Measurements from ENCODE around the gene RNF26. TPM values are rescaled to one million over a fixed set of nuclear protein-coding genes. Genes with fewer than 3 reads are reported as not detected.
A peak's percentile ranks its signal among the peaks of the same experiment; 100 is the strongest.

The RNF26 gene
- total RNA-seq, 2 experiments from 2014 or later: 29.9 TPM

DNA sequence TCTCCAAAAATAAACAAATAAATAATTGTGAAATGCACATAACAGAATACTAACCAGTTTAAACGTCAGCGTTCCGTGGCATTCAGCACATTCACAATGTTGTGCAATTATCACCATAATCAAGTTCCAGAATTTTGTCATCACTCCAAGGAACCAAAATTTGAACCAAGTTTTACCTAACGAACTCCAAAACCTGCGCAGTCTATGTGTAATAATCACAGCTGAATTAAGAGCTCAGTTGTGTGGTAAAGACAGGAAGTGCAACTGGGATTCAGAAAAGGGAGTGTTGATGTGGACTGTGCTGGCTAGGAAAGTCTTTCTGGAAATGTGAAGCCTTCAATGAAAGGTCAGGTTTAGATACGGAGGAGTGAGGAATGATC, 12.0 kb upstream of the RNF26 start:
- H3K27me3 Mint-ChIP-seq: peaks cover 4% of the 10 kb centered on the region
- ATAC-seq: no peak
- CTCF ChIA-PET: interaction anchor here (0.5 to 6.2 kb wide), 25 partner anchors 10 to 980 kb away, joined by 3 to 69 read pairs (median 8); partner anchors contain the start of genes C1QTNF5, CBL, CD3D and NLRX1
- intact Hi-C loops (cut with DNase I, micrococcal nuclease): loop anchor here (2.0 to 5.0 kb wide), 4 partner anchors 115 to 325 kb away; partner anchors contain the start of genes CBL (in 1 of the 2), CENATAC (in 1 of the 2), DPAGT1 (in 1 of the 2) and HYOU1 (in 1 of the 2)
- POLR2A ChIA-PET: no interaction called here
- peaks cover 25% of the 10 kb centered on the region for H3K4me1 Mint-ChIP-seq
- no peaks in the 10 kb centered on the region for H3K36me3 Mint-ChIP-seq (ENCODE audit: low read depth)
- H3K4me3 Mint-ChIP-seq: no peak overlapping the region
- H3K9me3 Mint-ChIP-seq (ENCODE audit: low read depth): no peaks in the 10 kb centered on the region
- no peak for DNase-seq
- H3K27ac Mint-ChIP-seq: no peak overlapping the region

DNA sequence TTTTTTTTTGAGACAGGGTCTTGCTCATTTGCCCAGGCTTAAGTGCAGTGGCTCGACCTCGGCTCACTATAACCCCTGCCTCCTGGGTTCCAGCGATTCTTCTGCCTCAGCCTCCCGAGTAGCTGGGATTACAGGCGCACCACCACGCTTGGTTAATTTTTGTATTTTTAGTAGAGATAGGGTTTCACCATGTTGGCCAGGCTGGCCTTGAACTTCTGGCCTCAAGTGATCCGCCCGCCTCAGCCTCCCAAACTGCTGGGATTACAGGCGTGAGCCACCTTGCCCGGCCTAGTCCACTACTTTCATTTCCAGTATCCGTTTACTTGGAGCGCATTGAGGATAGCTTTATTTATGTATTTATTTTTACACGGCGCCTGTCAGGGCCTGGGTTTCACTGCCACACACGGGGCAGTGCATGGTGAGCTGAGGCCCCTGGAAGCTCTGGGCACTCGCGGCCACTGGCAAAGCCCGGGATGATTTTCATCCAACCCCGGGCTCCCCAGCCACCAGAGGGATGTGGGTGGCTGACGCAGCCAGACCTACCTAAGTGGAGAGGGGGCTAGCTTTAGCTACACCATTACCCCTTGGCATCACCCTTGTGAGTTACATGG, 11.3 kb upstream of the RNF26 start:
- no peaks in the 10 kb centered on the region for H3K9me3 Mint-ChIP-seq (ENCODE audit: low read depth)
- peaks cover 4% of the 10 kb centered on the region for H3K27me3 Mint-ChIP-seq
- CTCF ChIA-PET: interaction anchor here (0.5 to 6.2 kb wide), 39 partner anchors 9 to 981 kb away, joined by 3 to 69 read pairs (median 5); partner anchors contain the start of genes C1QTNF5, CBL, CD3D and NLRX1
- DNase-seq (no peak), ATAC-seq (no peak)
- H3K4me1 Mint-ChIP-seq: peaks cover 25% of the 10 kb centered on the region
- no peak overlapping the region for H3K4me3 Mint-ChIP-seq
- no peak overlapping the region for H3K27ac Mint-ChIP-seq
- H3K36me3 Mint-ChIP-seq (ENCODE audit: low read depth): no peaks in the 10 kb centered on the region
- intact Hi-C loops (cut with DNase I, micrococcal nuclease): loop anchor here (1.0 to 5.0 kb wide), 6 partner anchors 11 to 326 kb away; partner anchors contain the start of genes CBL (in 1 of the 2), CENATAC (in 1 of the 2), DPAGT1 (in 1 of the 2) and HYOU1 (in 1 of the 2)
- POLR2A ChIA-PET: no interaction called here

DNA sequence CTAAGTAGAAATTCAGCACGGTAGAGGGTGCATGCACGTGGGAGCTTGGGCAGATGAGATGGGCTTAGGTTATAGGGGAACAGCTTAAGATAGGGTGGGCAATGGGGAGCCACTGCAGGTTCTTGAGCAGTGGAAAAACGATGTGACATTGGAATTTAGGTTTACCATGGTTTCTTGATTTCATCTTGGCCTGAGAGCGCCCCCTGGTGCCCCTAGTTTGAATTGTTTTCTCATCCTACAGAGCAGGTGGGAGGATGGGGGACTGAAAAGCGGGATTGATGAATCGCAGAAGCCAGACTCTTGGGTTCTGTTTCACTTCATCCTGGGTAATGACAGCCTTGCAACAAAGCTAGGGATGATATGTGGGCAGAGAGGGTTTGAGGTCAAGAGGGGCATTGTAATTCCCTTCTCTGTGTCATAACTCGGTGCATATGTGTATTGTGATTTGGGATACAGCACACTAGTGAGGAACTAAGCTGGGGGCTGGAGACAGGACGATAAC, 10.7 kb upstream of the RNF26 start:
- ChIA-PET POLR2A (no interaction called here), CTCF (interaction anchor here (0.6 to 6.2 kb wide), 48 partner anchors 8 to 706 kb away, joined by 3 to 69 read pairs (median 4); partner anchors contain the start of genes C1QTNF5, CBL, NLRX1 and RNF26)
- DNase-seq (peak; percentile 90), ATAC-seq (peak; percentile 21)
- no peak overlapping the region for H3K27ac Mint-ChIP-seq
- H3K4me1 Mint-ChIP-seq: peaks cover 20% of the 10 kb centered on the region
- H3K36me3 Mint-ChIP-seq (ENCODE audit: low read depth): no peaks in the 10 kb centered on the region
- H3K27me3 Mint-ChIP-seq: peaks cover 3% of the 10 kb centered on the region
- intact Hi-C loops (cut with DNase I, micrococcal nuclease): loop anchor here (1.0 to 5.0 kb wide), 6 partner anchors 11 to 326 kb away; partner anchors contain the start of genes CBL (in 1 of the 2), CENATAC (in 1 of the 2), DPAGT1 (in 1 of the 2) and HYOU1 (in 1 of the 2)
- no peaks in the 10 kb centered on the region for H3K9me3 Mint-ChIP-seq (ENCODE audit: low read depth)
- no peak overlapping the region for H3K4me3 Mint-ChIP-seq

DNA sequence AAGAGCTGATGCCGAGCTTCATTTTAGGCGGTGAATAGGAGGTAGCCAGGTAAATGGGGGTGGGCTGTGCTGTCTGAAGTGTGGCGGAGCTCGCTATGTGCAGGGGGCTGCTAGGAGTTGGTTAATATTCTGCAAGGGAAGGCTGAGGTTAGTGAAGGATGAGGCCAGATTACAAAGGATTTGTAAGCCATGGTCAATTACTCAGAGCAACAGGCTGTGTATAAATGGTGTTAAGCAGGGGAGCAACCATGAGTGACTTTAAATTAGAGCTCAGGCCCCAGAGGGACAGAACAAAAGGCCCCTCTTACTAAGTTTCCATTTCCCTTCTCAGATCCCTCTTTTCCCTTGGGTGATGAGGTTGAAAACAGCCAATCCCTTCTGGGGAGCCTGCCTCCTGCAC, 10.1 kb upstream of the RNF26 start:
- H3K9me3 Mint-ChIP-seq (ENCODE audit: low read depth): no peaks in the 10 kb centered on the region
- DNase-seq: no peak
- H3K36me3 Mint-ChIP-seq (ENCODE audit: low read depth): no peaks in the 10 kb centered on the region
- intact Hi-C loops (cut with DNase I, micrococcal nuclease): loop anchor here (5.0 kb wide), 2 partner anchors 117 to 327 kb away; partner anchors contain the start of genes CBL (in 1 of the 2) and CENATAC (in 1 of the 2)
- H3K4me3 Mint-ChIP-seq: no peak overlapping the region
- H3K4me1 Mint-ChIP-seq: peaks cover 16% of the 10 kb centered on the region
- POLR2A ChIA-PET: no interaction called here
- ATAC-seq: no peak
- H3K27me3 Mint-ChIP-seq: no peaks in the 10 kb centered on the region
- CTCF ChIA-PET: interaction anchor here (0.6 to 6.2 kb wide), 34 partner anchors 8 to 306 kb away, joined by 3 to 69 read pairs (median 5); partner anchors contain the start of genes C1QTNF5, CBL, NLRX1 and RPS25
- no peak overlapping the region for H3K27ac Mint-ChIP-seq

DNA sequence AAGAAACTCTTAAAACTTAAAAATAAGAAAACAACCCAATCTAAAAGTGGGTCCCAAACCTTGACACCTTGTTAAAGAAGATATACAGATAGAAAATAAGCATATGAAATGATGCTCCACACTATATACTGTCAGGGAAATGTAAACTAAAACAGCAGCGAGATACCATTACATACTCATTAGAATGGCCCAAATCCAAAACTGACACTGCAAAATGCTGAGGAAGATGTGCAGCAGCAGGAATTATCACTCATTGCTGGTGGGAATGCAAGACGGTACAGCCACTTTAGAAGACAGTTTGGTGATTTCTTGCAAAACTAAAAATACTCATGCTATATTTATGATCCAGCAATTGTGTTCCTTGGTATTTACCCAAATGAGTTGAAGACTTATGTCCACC, 5.0 kb upstream of the RNF26 start:
- no peaks in the 10 kb centered on the region for H3K4me1 Mint-ChIP-seq
- ChIA-PET CTCF (no interaction called here), POLR2A (no interaction called here)
- no peak for ATAC-seq
- intact Hi-C loops (cut with DNase I, micrococcal nuclease): no loop called here
- no peak for DNase-seq
- H3K27me3 Mint-ChIP-seq: no peaks in the 10 kb centered on the region
- no peak overlapping the region for H3K4me3 Mint-ChIP-seq
- no peaks in the 10 kb centered on the region for H3K9me3 Mint-ChIP-seq (ENCODE audit: low read depth)
- no peak overlapping the region for H3K27ac Mint-ChIP-seq
- H3K36me3 Mint-ChIP-seq (ENCODE audit: low read depth): no peaks in the 10 kb centered on the region

GRCh38 chr11:119330237-119330636, 4.1 kb upstream of the RNF26 start:
- ChIA-PET POLR2A (no interaction called here), CTCF (interaction anchor here (1.1 to 1.4 kb wide), 2 partner anchors 9 to 26 kb away, joined by 3 read pairs; no protein-coding TSS in a partner anchor)
- no peaks in the 10 kb centered on the region for H3K9me3 Mint-ChIP-seq (ENCODE audit: low read depth)
- intact Hi-C loops (cut with DNase I, micrococcal nuclease): no loop called here
- no peak overlapping the region for H3K4me3 Mint-ChIP-seq
- no peak overlapping the region for H3K27ac Mint-ChIP-seq
- no peaks in the 10 kb centered on the region for H3K36me3 Mint-ChIP-seq (ENCODE audit: low read depth)
- DNase-seq (no peak), ATAC-seq (no peak)
- H3K27me3 Mint-ChIP-seq: no peaks in the 10 kb centered on the region
- H3K4me1 Mint-ChIP-seq: peaks cover 5% of the 10 kb centered on the region

- POLR2A ChIA-PET: interaction anchor here (0.6 kb wide), 1 partner anchor 250 kb away, joined by 6 read pairs; no protein-coding TSS in a partner anchor
- intact Hi-C loops (cut with DNase I, micrococcal nuclease): no loop called here
- CTCF ChIA-PET: interaction anchor here (1.1 to 2.5 kb wide), 2 partner anchors 8 to 9 kb away, joined by 6 to 22 read pairs; no protein-coding TSS in a partner anchor
- Mint-ChIP-seq H3K4me3 (no peak overlapping the region), H3K9me3 (ENCODE audit: low read depth) (no peaks in the 10 kb centered on the region), H3K27me3 (no peaks in the 10 kb centered on the region), H3K4me1 (peaks cover 21% of the 10 kb centered on the region), H3K36me3 (ENCODE audit: low read depth) (peaks cover 5% of the 10 kb centered on the region), H3K27ac (no peak overlapping the region)
- no peak for DNase-seq
- no peak for ATAC-seq
Measured at GRCh38 chr11:119332111-119332765, 2.1 kb upstream of the RNF26 start.

- Mint-ChIP-seq H3K36me3 (ENCODE audit: low read depth) (peaks cover 7% of the 10 kb centered on the region), H3K9me3 (ENCODE audit: low read depth) (no peaks in the 10 kb centered on the region), H3K27me3 (peaks cover 9% of the 10 kb centered on the region), H3K4me3 (peak overlapping the region; percentile 99), H3K27ac (peak overlapping the region; percentile 99), H3K4me1 (peaks cover 29% of the 10 kb centered on the region)
- ChIA-PET CTCF (interaction anchor here (1.4 kb wide), 2 partner anchors 8 to 21 kb away, joined by 4 read pairs; no protein-coding TSS in a partner anchor), POLR2A (interaction anchor here (0.6 kb wide), 1 partner anchor 20 kb away, joined by 3 read pairs; no protein-coding TSS in a partner anchor)
- DNase-seq (no peak), ATAC-seq (no peak)
- intact Hi-C loops (cut with DNase I, micrococcal nuclease): loop anchor here in 1 of 2 experiments (5.0 kb wide), 1 partner anchor 137 kb away; no protein-coding TSS in a partner anchor
Measured at GRCh38 chr11:119335091-119335654, 846 bp downstream of the RNF26 start.

DNA sequence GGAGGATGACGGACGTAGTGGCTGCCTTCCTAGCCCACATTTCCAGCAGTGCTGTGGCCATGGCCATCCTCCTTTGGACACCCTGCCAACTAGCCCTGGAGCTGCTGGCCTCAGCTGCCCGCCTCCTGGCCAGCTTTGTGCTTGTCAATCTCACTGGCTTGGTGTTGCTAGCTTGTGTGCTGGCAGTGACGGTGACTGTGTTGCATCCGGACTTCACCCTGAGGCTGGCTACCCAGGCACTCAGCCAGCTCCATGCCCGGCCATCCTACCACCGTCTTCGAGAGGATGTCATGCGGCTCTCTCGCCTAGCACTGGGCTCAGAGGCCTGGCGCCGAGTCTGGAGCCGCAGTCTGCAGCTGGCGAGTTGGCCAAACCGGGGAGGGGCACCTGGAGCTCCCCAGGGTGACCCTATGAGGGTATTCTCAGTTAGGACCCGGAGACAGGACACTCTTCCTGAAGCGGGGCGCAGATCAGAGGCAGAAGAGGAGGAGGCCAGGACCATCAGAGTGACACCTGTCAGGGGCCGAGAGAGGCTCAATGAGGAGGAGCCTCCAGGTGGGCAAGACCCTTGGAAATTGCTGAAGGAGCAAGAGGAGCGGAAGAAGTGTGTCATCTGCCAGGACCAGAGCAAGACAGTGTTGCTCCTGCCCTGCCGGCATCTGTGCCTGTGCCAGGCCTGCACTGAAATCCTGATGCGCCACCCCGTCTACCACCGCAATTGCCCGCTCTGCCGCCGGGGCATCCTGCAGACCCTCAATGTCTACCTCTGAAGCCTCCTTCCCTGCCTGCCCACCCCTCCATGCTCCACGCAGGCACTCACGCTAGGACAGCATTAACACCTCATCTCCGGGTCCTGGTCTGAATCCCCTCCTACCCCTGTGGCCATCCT, 1.6 kb downstream of the RNF26 start:
- Mint-ChIP-seq H3K27ac (peak overlapping the region; percentile 99), H3K4me3 (peak overlapping the region; percentile 99), H3K36me3 (ENCODE audit: low read depth) (peaks cover 7% of the 10 kb centered on the region), H3K4me1 (peaks cover 31% of the 10 kb centered on the region), H3K27me3 (peaks cover 11% of the 10 kb centered on the region), H3K9me3 (ENCODE audit: low read depth) (no peaks in the 10 kb centered on the region)
- POLR2A ChIA-PET: interaction anchor here (0.6 kb wide), 1 partner anchor 19 kb away, joined by 3 read pairs; no protein-coding TSS in a partner anchor
- no peak for ATAC-seq
- CTCF ChIA-PET: interaction anchor here (1.4 to 1.6 kb wide), 2 partner anchors 20 to 139 kb away, joined by 4 to 5 read pairs; no protein-coding TSS in a partner anchor
- intact Hi-C loops (cut with DNase I, micrococcal nuclease): loop anchor here in 1 of 2 experiments (5.0 kb wide), 1 partner anchor 136 kb away; no protein-coding TSS in a partner anchor
- DNase-seq: no peak
